ENCODE results near the gene SHKBP1.

DNA sequence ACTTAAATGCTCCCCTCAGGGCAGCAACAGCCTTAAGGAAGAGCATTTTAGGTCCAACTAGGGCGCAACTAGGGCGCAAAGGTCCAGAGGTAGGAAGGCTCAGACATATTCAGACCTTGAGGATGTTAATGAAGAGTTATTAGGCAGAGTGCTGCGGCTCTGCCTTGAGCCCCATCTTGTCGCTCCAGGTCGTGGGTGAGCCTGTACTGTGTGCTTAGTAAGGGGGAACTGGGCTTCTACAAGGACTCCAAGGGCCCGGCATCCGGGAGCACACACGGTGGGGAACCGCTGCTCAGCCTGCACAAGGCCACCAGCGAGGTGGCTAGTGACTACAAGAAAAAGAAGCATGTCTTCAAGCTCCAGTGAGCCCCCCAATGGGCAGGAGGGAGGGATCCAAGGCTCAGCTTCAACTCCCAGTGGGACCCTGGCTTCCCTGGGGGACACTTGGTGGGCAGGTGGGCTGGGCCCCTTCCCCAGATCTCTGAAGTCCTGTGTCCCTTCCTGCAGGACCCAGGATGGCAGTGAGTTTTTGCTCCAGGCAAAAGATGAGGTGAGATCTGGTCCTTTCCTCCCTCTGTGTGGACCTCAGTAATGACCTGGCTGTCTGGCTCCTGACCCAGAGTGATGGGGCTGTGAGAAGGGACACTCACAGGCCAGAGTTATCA, 4.7 kb upstream of the SHKBP1 start:
- TF ChIP-seq TARDBP (IDR thresholded peaks at IDR 0.05) = no peak
- no peak for TF ChIP-seq BHLHE40 (IDR thresholded peaks at IDR 0.05; ENCODE audit: borderline replicate concordance)
- no peak for TF ChIP-seq HDGF (IDR thresholded peaks at IDR 0.05; ENCODE audit: borderline replicate concordance)
- no peak for TF ChIP-seq FOXK2 (IDR thresholded peaks at IDR 0.05)
- no peak for TF ChIP-seq L3MBTL2 (conservative IDR thresholded peaks at IDR 0.05)
- TF ChIP-seq SP1 (IDR thresholded peaks at IDR 0.05) = no peak
- TF ChIP-seq ARNT (IDR thresholded peaks at IDR 0.05) = no peak
- no peak for TF ChIP-seq FOXM1 (IDR thresholded peaks at IDR 0.05; ENCODE audit: borderline replicate concordance)
- TF ChIP-seq SUZ12 (IDR thresholded peaks at IDR 0.05) = no peak
- no peak for TF ChIP-seq NFRKB (IDR thresholded peaks at IDR 0.05)
- no peak for TF ChIP-seq FOXA1 (IDR thresholded peaks at IDR 0.05)
- TF ChIP-seq ELF4 (IDR thresholded peaks at IDR 0.05) = no peak

Measured in HEK293T (cell line).